ENCODE results near the gene UCHL1. TPM values are rescaled to one million over a fixed set of nuclear protein-coding genes. Genes with fewer than 3 reads are reported as not detected.
A peak's percentile ranks its signal among the peaks of the same experiment; 100 is the strongest.

Gene UCHL1
- polyA plus RNA-seq (ENCODE audit: insufficient read length in 4 of 4) = 100 to 1,000 TPM in 3 of 4 donors, 10 to 100 TPM in 1; 89.5 to 118 (median 112) TPM

GRCh38 chr4:41256740-41257256 is at the start of gene UCHL1:
Gene UCHL1, plus strand, starts transcription at chr4:41256928. Its CDS starts 49 bp downstream, at chr4:41256977.
- peak in 3 of 4 donors; percentile 52 to 72 (median 60) for DNase-seq (ENCODE audit: low read depth in 4 of 4, low spot score in 3 of 4)

GRCh38 chr4:41207291-41207831 is 49.4 kb upstream of the UCHL1 start:
- DNase-seq (ENCODE audit: low read depth in 4 of 4, low spot score in 3 of 4) = no peak

GRCh38 chr4:41209187-41209586 is 47.5 kb upstream of the UCHL1 start:
- no peak for DNase-seq (ENCODE audit: low read depth in 4 of 4, low spot score in 3 of 4)

- DNase-seq (ENCODE audit: low read depth in 4 of 4, low spot score in 3 of 4) = no peak
Measured at GRCh38 chr4:41209901-41210300, 46.8 kb upstream of the UCHL1 start.

- no peak for DNase-seq (ENCODE audit: low read depth in 4 of 4, low spot score in 3 of 4)
Measured at GRCh38 chr4:41211951-41212615, 44.6 kb upstream of the UCHL1 start.

GRCh38 chr4:41212616-41213203 is 44.0 kb upstream of the UCHL1 start:
- DNase-seq (ENCODE audit: low read depth in 4 of 4, low spot score in 3 of 4) = peak in 1 of 4 donors; percentile 33

GRCh38 chr4:41213625-41214135 is 43.0 kb upstream of the UCHL1 start:
- no peak for DNase-seq (ENCODE audit: low read depth in 4 of 4, low spot score in 3 of 4)

- peak; percentile 90 to 96 (median 94) for DNase-seq (ENCODE audit: low read depth in 4 of 4, low spot score in 3 of 4)
Measured at GRCh38 chr4:41214136-41214824, 42.4 kb upstream of the UCHL1 start, which contains the start of gene APBB2. Gene APBB2, minus strand, starts transcription at chr4:41214542. Its CDS starts 181,288 bp downstream, at chr4:41033254.

GRCh38 chr4:41214825-41215146 is 41.9 kb upstream of the UCHL1 start:
- DNase-seq (ENCODE audit: low read depth in 4 of 4, low spot score in 3 of 4) = no peak

- DNase-seq (ENCODE audit: low read depth in 4 of 4, low spot score in 3 of 4) = no peak
Measured at GRCh38 chr4:41215155-41215554, 41.6 kb upstream of the UCHL1 start.

- DNase-seq (ENCODE audit: low read depth in 4 of 4, low spot score in 3 of 4) = no peak
Measured at GRCh38 chr4:41215969-41216293, 40.8 kb upstream of the UCHL1 start.

- peak in 3 of 4 donors; percentile 47 to 75 (median 58) for DNase-seq (ENCODE audit: low read depth in 4 of 4, low spot score in 3 of 4)
Measured at GRCh38 chr4:41216294-41217019, 40.3 kb upstream of the UCHL1 start.

- no peak for DNase-seq (ENCODE audit: low read depth in 4 of 4, low spot score in 3 of 4)
Measured at GRCh38 chr4:41217020-41217333, 39.8 kb upstream of the UCHL1 start.

- no peak for DNase-seq (ENCODE audit: low read depth in 4 of 4, low spot score in 3 of 4)
Measured at GRCh38 chr4:41217374-41217773, 39.4 kb upstream of the UCHL1 start.

GRCh38 chr4:41218703-41219102 is 38.0 kb upstream of the UCHL1 start:
- DNase-seq (ENCODE audit: low read depth in 4 of 4, low spot score in 3 of 4) = no peak

- no peak for DNase-seq (ENCODE audit: low read depth in 4 of 4, low spot score in 3 of 4)
Measured at GRCh38 chr4:41219421-41219950, 37.2 kb upstream of the UCHL1 start.

GRCh38 chr4:41221850-41222645 is 34.7 kb upstream of the UCHL1 start:
- no peak for DNase-seq (ENCODE audit: low read depth in 4 of 4, low spot score in 3 of 4)

GRCh38 chr4:41227902-41228301 is 28.8 kb upstream of the UCHL1 start:
- no peak for DNase-seq (ENCODE audit: low read depth in 4 of 4, low spot score in 3 of 4)

GRCh38 chr4:41232406-41232805 is 24.3 kb upstream of the UCHL1 start:
- no peak for DNase-seq (ENCODE audit: low read depth in 4 of 4, low spot score in 3 of 4)

GRCh38 chr4:41232856-41233255 is 23.9 kb upstream of the UCHL1 start:
- no peak for DNase-seq (ENCODE audit: low read depth in 4 of 4, low spot score in 3 of 4)
